GM12878 (cell line): ENCODE measurements around the gene GPC5. TPM values are rescaled to one million over a fixed set of nuclear protein-coding genes. Genes with fewer than 3 reads are reported as not detected.

Experiments
- ATAC-seq: fragments of 200-7000 bp; cut with Tn5 transposase; 3 replicates; pipeline ENCODE4 v1.9.1; 2020; ENCODE audit warnings: mild to moderate bottlenecking, moderate library complexity
- BruUV-seq: library from RNA; stranded (reverse); fragments of 400-500 nt; replicated peaks from 2 replicates; lab custom pipeline; 2021; lab: Mats Ljungman, UMichigan
- CTCF ChIA-PET: fragments of 300-600 bp; sonication (Branson Sonifier 250); formaldehyde crosslinking; extraction: SDS; loops from one replicate; lab custom pipeline; 2021; ENCODE audit warnings: inconsistent platforms; lab: Yijun Ruan, JAX
- POLR2A ChIA-PET: fragments of 350-600 bp; formaldehyde crosslinking; extraction: SDS; loops from one replicate; lab custom pipeline; 2021; ENCODE audit warnings: inconsistent platforms; lab: Charles Lee
- RAD21 ChIA-PET: fragments of 300-600 bp; sonication (Branson Sonifier 250); formaldehyde crosslinking; loops from one replicate; lab custom pipeline; 2023; ENCODE audit warnings: antibody characterized with exemption; ENCODE audit not compliant: unreplicated experiment; lab: Charles Lee
- SMC1A ChIA-PET: fragments of 300-600 bp; sonication (Branson Sonifier 250); formaldehyde crosslinking; loops from one replicate; lab custom pipeline; 2023; ENCODE audit not compliant: unreplicated experiment, uncharacterized antibody; lab: Charles Lee
- DNase-seq: peaks from one replicate; pipeline ENCODE4 v3.0.0-alpha.2; 2011; ENCODE audit warnings: low read depth, low spot score
- FAIRE-seq: peaks from 3 replicates; lab custom pipeline; 2011; peaks lifted over from hg19 to GRCh38; lab: Jason Lieb, UNC
- H2AFZ ChIP-seq: 2 replicates; pipeline ENCODE4 v1.6.0; 2011; ENCODE audit warnings: low read depth, low read length, control low read depth; ENCODE audit not compliant: control insufficient read depth
- H3K27ac ChIP-seq: 2 replicates; pipeline ENCODE4 v1.5.1; 2011; ENCODE audit warnings: control low read depth; ENCODE audit not compliant: control insufficient read depth, insufficient read depth
- H3K27me3 ChIP-seq, 2 experiments: replicated peaks in 1 of 2; 2 replicates each; pipeline versions ENCODE4 v1.6.0 to v1.6.1; 2011; ENCODE audit warnings: low read length in 1 of 2; ENCODE audit not compliant: control insufficient read depth in 2 of 2, insufficient read depth in 2 of 2
- H3K36me3 ChIP-seq, 2 experiments: 2 replicates each; pipeline ENCODE4 v1.5.1; 2011; ENCODE audit warnings: low read length in 1 of 2; ENCODE audit not compliant: control insufficient read depth in 2 of 2, insufficient read depth in 2 of 2
- H3K4me1 ChIP-seq: 2 replicates; pipeline ENCODE4 v1.6.1; 2011; ENCODE audit warnings: mild to moderate bottlenecking, low read length, moderate library complexity, mixed read lengths; ENCODE audit not compliant: control insufficient read depth, insufficient read depth
- H3K4me2 ChIP-seq: 2 replicates; pipeline ENCODE4 v1.6.0; 2011; ENCODE audit warnings: control low read depth; ENCODE audit not compliant: control insufficient read depth, insufficient read depth
- H3K4me3 ChIP-seq: fragments of 200-600 bp; sonication (generic); 2 replicates; pipeline ENCODE4 v1.5.1; 2016
- H3K79me2 ChIP-seq: 2 replicates; pipeline ENCODE4 v1.6.0; 2011; ENCODE audit warnings: low read length; ENCODE audit not compliant: control insufficient read depth, insufficient read depth
- H3K9ac ChIP-seq: 2 replicates; pipeline ENCODE4 v1.8.0; 2011; ENCODE audit warnings: low read length, control low read depth, mixed read lengths; ENCODE audit not compliant: control insufficient read depth, insufficient read depth
- H3K9me3 ChIP-seq: replicated peaks from 3 replicates; pipeline ENCODE4 v1.5.1; 2011; ENCODE audit warnings: mild to moderate bottlenecking, low read length; ENCODE audit not compliant: control insufficient read depth, insufficient read depth
- H4K20me1 ChIP-seq: 2 replicates; pipeline ENCODE4 v1.6.0; 2011; ENCODE audit not compliant: control insufficient read depth, insufficient read depth
- CBX5 ChIP-seq: sonication (generic); IDR thresholded peaks from 2 replicates; pipeline ENCODE4 v1.6.1; 2016; ENCODE audit warnings: low read depth, moderate library complexity, mild to moderate bottlenecking, inconsistent platforms
- E2F8 ChIP-seq: fragments of 450-650 bp; IDR thresholded peaks from 2 replicates; pipeline ENCODE4 v1.6.1; 2018; ENCODE audit warnings: mild to moderate bottlenecking, low read depth, moderate library complexity; ENCODE audit not compliant: partially characterized antibody
- EED ChIP-seq: sonication (generic); IDR thresholded peaks from 2 replicates; pipeline ENCODE4 v1.6.1; 2016; ENCODE audit warnings: antibody characterized with exemption, low read depth
- HDGF ChIP-seq: fragments of 450-650 bp; IDR thresholded peaks from 2 replicates; pipeline ENCODE4 v1.6.1; 2016; ENCODE audit warnings: antibody characterized with exemption
- HSF1 ChIP-seq: fragments of 150-350 bp; IDR thresholded peaks from 2 replicates; pipeline ENCODE4 v1.6.1; 2014; ENCODE audit warnings: mild to moderate bottlenecking, low read depth, low read length
- IKZF1 ChIP-seq: fragments of 450-650 bp; conservative IDR thresholded peaks from 2 replicates; pipeline ENCODE4 v1.6.1; 2017; ENCODE audit warnings: antibody characterized with exemption, mild to moderate bottlenecking
- KAT2A ChIP-seq: conservative IDR thresholded peaks from 2 replicates; pipeline ENCODE4 v1.6.1; 2011; ENCODE audit warnings: low read depth, low read length; ENCODE audit not compliant: control insufficient read depth
- KDM1A ChIP-seq: fragments of 200-600 bp; sonication (generic); IDR thresholded peaks from 2 replicates; pipeline ENCODE4 v1.6.1; 2016; ENCODE audit warnings: borderline replicate concordance
- MEF2B ChIP-seq: fragments of 450-650 bp; IDR thresholded peaks from 2 replicates; pipeline ENCODE4 v1.6.1; 2018; ENCODE audit warnings: mild to moderate bottlenecking, moderate library complexity; ENCODE audit not compliant: partially characterized antibody, poor library complexity, severe bottlenecking
- NFIC ChIP-seq: IDR thresholded peaks from 2 replicates; pipeline ENCODE4 v1.6.1; 2012; ENCODE audit warnings: low read depth, mild to moderate bottlenecking, inconsistent platforms, low read length, moderate library complexity
- STAT3 ChIP-seq: IDR thresholded peaks from 2 replicates; pipeline ENCODE4 v1.6.1; 2011; ENCODE audit warnings: low read depth, low read length, improper control_type of control experiment
- ZBTB11 ChIP-seq: fragments of 450-650 bp; formaldehyde crosslinking; IDR thresholded peaks from 2 replicates; pipeline ENCODE4 v1.5.0; 2022; ENCODE audit warnings: mild to moderate bottlenecking, missing genetic modification characterization
- WGBS: methylation state at CpG from one replicate; pipeline ENCODE4 v1.1.6; 2016; ENCODE audit warnings: low lambda C conversion rate; ENCODE audit not compliant: insufficient replicate concordance, insufficient coverage; ENCODE audit errors: missing lambda C conversion rate; 5-methylcytosine and 5-hydroxymethylcytosine counted together
- in situ Hi-C: fragments of 300-500 bp; cut with MboI; formaldehyde crosslinking; loops from 9 replicates; pipeline ENCODE4 v1.14.3; 2018; ENCODE audit warnings: mixed read lengths
- intact Hi-C: fragments of 100-400 bp; cut with micrococcal nuclease; formaldehyde crosslinking; loops from one replicate; pipeline ENCODE4 v1.14.2; 2022; ENCODE audit not compliant: unreplicated experiment
- polyA plus RNA-seq, 11 experiments: library from polyadenylated mRNA; depleted of rRNA in 4 of 11; unstranded in 6 of 11; stranded (reverse) in 5 of 11; fragments of >200 nt; fragmentation: Nextera tagmentation in 4 of 11; fragmentation: Illumina TruSeq in 1 of 11; extraction: Ambion mirVana in 4 of 11; extraction: Trizol in 1 of 11; gene quantifications; 1 replicate in 1 of 11; 2 replicates in 10 of 11; pipeline versions ENCODE4 v1.2.1 to v1.2.3, GENCODE V29; 2011 to 2016; ENCODE audit warnings: inconsistent platforms in 2 of 11, missing spikeins in 2 of 11, low read depth in 1 of 11
- total RNA-seq, 4 experiments: library from RNA; depleted of rRNA in 3 of 4; stranded (reverse); fragments of >200 nt in 3 of 4; fragmentation: Illumina TruSeq in 1 of 4; extraction: Trizol in 1 of 4; gene quantifications; 2 replicates each; pipeline versions ENCODE4 v1.2.1 to v1.2.3, GENCODE V29; 2013 to 2021

Gene GPC5
- total and polyA plus RNA-seq, 10 of the 15 experiments (the other 5 are each of a cell fraction or from before 2014, with no cell fraction given) = 0.05 to 0.87 (median 0.44) TPM; not detected in 1

GRCh38 chr13:91659256-91660075, 261.0 kb downstream of the GPC5 start:
- Histone ChIP-seq H3K4me3 (no peak overlapping the region), H3K9me3 (no peaks in the 10 kb centered on the region), H4K20me1 (no peaks in the 10 kb centered on the region), H3K36me3 (no peaks in the 10 kb centered on the region), H3K9ac (no peak overlapping the region), H2AFZ (no peak overlapping the region), H3K4me1 (no peaks in the 10 kb centered on the region), H3K79me2 (no peaks in the 10 kb centered on the region), H3K4me2 (no peak overlapping the region), H3K27ac (no peak overlapping the region), H3K27me3 (no peaks in the 10 kb centered on the region)
- SMC1A ChIA-PET = interaction anchor here (0.6 to 2.5 kb wide), 6 partner anchors 11 to 282 kb away, joined by 3 to 7 read pairs (median 4); no protein-coding TSS in a partner anchor
- in situ Hi-C loops (no loop called here), intact Hi-C loops (loop anchor here (5.0 kb wide), 1 partner anchor 152 kb away; no protein-coding TSS in a partner anchor)
- peak; percentile 2 for DNase-seq
- POLR2A ChIA-PET = no interaction called here
- no peak for FAIRE-seq
- RAD21 ChIA-PET = no interaction called here
- ATAC-seq = no peak; the same call in 1 of the 3 replicates
- 4% methylated on average over 4 of the region's 4 CpGs for WGBS
- no peak for TF ChIP-seq MEF2B
- TF ChIP-seq HSF1 = no peak
- TF ChIP-seq HDGF = no peak
- no peak for TF ChIP-seq KAT2A
- TF ChIP-seq ZBTB11 (CRISPR knock-in tag) = no peak
- TF ChIP-seq IKZF1 = no peak
- no peak for TF ChIP-seq NFIC
- no peak for TF ChIP-seq KDM1A
- TF ChIP-seq EED = no peak
- no peak for TF ChIP-seq E2F8
- no peak for TF ChIP-seq CBX5
- TF ChIP-seq STAT3 = no peak
- BruUV-seq = no TSS peak
- CTCF ChIA-PET = interaction anchor here (0.9 to 1.5 kb wide), 3 partner anchors 12 to 16 kb away, joined by 3 to 5 read pairs (median 4); no protein-coding TSS in a partner anchor
